Neural cell (in vitro differentiated cells): ENCODE measurements around the gene IFITM2.

ENCODE experiments used
- EP300 ChIP-seq: fragments of 450-650 bp; conservative IDR thresholded peaks from 2 replicates; pipeline ENCODE4 v1.6.1; 2014; ENCODE audit warnings: antibody characterized with exemption, mild to moderate bottlenecking, moderate library complexity; ENCODE audit not compliant: poor library complexity, severe bottlenecking
- EZH2 ChIP-seq: fragments of 200-600, 300-800 bp; shearing (Covaris generic), sonication (generic); IDR thresholded peaks from 2 replicates; pipeline ENCODE4 v1.6.1; 2014; ENCODE audit warnings: antibody characterized with exemption, low read length, borderline replicate concordance, mild to moderate bottlenecking; ENCODE audit not compliant: insufficient read depth, poor library complexity, severe bottlenecking
- POLR2AphosphoS5 ChIP-seq: IDR thresholded peaks from 2 replicates; pipeline ENCODE4 v1.6.1; 2012
- RAD21 ChIP-seq: fragments of 450-650 bp; conservative IDR thresholded peaks from 2 replicates; pipeline ENCODE4 v1.6.1; 2014; ENCODE audit warnings: antibody characterized with exemption, mild to moderate bottlenecking, moderate library complexity
- SMC3 ChIP-seq: fragments of 450-650 bp; conservative IDR thresholded peaks from 2 replicates; pipeline ENCODE4 v1.6.1; 2014; ENCODE audit warnings: antibody characterized with exemption, mild to moderate bottlenecking, moderate library complexity; ENCODE audit not compliant: poor library complexity
- TAF1 ChIP-seq: IDR thresholded peaks from 2 replicates; pipeline ENCODE4 v1.6.1; 2012; ENCODE audit warnings: low read depth
- TF ChIP-seq, protein P1 (sequence below): fragments of 450-650 bp; IDR thresholded peaks from 2 replicates; pipeline ENCODE4 v1.5.1; 2014; ENCODE audit warnings: antibody characterized with exemption, mild to moderate bottlenecking, moderate library complexity; ENCODE audit not compliant: poor library complexity, severe bottlenecking

- TF ChIP-seq, protein P1, sequence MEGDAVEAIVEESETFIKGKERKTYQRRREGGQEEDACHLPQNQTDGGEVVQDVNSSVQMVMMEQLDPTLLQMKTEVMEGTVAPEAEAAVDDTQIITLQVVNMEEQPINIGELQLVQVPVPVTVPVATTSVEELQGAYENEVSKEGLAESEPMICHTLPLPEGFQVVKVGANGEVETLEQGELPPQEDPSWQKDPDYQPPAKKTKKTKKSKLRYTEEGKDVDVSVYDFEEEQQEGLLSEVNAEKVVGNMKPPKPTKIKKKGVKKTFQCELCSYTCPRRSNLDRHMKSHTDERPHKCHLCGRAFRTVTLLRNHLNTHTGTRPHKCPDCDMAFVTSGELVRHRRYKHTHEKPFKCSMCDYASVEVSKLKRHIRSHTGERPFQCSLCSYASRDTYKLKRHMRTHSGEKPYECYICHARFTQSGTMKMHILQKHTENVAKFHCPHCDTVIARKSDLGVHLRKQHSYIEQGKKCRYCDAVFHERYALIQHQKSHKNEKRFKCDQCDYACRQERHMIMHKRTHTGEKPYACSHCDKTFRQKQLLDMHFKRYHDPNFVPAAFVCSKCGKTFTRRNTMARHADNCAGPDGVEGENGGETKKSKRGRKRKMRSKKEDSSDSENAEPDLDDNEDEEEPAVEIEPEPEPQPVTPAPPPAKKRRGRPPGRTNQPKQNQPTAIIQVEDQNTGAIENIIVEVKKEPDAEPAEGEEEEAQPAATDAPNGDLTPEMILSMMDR, result no peak
- no peak for TF ChIP-seq EZH2
- no peak for TF ChIP-seq TAF1
- TF ChIP-seq POLR2AphosphoS5, result no peak
- no peak for TF ChIP-seq EP300
- TF ChIP-seq RAD21, result no peak
- TF ChIP-seq SMC3, result no peak
Observed at GRCh38 chr11:282171-282570, 25.4 kb upstream of the IFITM2 start.
